DMS 273 (cell line): ENCODE measurements around the gene UPF3B.
"Not testable (repeated sequence)": the region's sequence is repeated elsewhere in the genome, so short reads cannot be mapped to it uniquely, and the experiment has no call there.

Experiments
- DNase-seq: peaks from one replicate; lab custom pipeline; 2025; ENCODE audit not compliant: unreplicated experiment; lab: John Stamatoyannopoulos, UW

UPF3B gene

DNA sequence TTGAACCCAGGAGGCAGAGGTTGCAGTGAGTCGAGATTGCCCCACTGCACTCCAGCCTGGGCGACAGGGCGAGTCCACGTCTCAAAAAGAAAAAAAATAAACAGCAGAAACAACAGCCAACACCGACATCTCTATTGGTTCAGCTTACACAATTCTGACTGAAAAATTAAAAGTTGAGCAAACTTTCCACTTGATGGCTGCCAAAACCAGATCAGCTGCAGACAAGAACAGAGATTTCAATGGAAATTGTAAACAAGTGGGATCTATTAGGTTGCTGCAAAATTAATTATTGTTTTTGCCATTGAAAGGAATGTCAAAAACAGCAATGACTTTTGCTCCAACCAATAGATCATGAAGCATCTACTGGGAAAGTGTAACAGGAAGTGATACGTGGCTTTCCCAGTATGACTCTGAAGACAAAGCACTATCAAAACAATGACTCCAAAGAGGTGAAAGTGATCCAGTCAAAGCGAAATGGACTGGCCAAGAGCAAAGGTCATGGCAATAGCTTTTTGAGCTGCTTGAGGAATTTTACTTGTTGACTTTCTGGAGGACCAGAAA, 26.3 kb downstream of the UPF3B start:
- no peak for DNase-seq

DNA sequence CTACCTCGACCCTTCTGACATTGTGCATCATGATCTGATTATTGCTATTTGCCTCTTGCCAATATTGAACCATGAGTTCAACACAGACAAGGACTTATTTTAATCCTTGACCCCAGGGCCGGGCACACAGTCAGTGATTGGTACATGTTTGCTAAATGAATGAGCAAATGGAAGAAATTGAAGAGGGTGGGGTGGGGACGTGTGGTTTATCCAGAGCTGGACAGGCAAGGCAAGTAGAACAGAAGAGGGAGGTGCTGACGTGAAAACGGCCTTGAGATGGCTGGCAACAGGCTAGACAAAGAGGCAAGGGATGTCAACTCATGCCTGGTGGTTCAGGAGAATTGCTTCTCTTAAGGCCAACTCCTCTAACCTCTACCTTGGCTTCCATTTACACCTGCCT, 28.5 kb downstream of the UPF3B start:
- DNase-seq, result not testable (repeated sequence)

DNA sequence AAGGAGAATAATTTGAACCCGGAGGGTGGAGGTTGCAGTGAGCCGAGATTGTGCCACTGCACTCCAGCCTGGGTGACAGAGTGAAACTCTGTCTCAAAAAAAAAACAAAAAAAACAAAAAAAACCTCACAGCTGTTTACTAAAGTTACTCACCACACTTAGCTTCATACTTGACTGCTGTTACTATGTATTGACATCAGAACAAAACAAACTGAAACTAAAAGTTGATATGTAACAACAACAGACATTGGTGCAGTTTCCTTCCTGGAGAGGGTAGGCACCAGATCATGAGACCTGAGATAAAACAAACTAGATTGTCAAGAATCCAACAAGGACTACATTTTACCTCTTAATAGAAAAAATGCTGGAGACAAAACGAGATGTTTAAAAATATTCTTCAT, 31.1 kb downstream of the UPF3B start:
- DNase-seq, result not testable (repeated sequence)

DNA sequence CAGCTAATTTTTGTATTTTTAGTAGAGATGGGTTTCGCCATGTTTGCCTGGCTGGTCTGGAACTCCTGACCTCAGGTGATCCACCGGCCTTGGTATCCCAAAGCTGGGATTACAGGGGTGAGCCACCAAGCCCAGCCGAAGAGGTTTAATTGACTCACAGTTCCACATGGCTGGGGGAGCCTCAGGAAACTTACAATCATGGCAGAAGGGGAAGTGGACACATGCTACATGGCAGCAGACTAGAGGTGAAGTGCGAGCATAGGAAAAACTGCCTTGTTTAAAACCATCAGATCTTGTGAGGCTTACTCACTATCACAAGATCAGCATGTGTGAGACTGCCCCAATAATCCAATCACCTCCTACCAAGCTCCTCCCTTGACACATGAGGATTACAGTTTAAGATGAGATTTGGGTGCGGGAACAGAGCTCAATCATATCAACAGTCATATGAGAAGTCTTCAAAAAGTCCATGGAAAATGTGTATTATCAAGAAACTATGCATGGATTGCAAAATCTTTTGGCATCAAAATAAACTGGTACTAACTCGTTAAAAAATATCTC, 35.6 kb downstream of the UPF3B start:
- DNase-seq, result no peak

DNA sequence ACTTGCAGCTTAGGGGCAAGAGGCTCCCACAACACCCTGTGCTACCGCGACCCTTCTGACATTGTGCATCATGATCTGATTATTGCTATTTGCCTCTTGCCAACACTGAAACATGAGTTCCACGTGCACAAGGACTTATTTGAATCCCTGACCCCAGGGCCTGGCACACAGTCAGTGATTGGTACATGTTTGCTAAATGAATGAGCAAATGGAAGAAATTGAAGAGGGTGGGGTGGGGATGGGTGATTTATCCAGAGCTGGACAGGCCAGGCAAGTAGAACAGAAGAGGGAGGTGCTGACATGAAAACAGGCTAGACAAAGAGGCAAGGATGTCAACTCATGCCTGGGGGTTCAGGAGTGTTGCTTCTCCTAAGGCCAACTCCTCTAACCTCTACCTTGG, 36.5 kb downstream of the UPF3B start:
- no peak for DNase-seq

DNA sequence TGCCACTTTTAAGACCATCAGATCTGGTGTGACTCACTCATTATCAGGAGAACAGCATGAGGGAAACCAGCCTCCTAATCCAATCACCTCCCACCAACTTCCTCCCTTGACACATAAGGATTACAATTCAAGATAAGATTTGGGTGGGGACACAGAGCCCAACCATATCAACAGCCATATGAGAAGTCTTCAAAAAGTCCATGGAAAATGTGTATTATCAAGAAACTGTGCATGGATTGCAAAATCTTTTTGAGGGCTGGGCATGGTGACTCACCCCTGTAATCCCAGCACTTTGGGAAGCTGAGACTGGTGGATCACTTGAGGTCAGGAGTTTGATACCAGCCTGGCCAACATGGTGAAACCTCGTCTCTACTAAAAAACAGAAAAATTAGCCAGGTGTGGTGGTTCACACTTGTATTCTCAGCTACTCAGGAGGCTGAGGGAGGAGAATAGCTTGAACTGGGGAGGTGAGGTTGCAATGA, 43.5 kb downstream of the UPF3B start:
- DNase-seq, result no peak

DNA sequence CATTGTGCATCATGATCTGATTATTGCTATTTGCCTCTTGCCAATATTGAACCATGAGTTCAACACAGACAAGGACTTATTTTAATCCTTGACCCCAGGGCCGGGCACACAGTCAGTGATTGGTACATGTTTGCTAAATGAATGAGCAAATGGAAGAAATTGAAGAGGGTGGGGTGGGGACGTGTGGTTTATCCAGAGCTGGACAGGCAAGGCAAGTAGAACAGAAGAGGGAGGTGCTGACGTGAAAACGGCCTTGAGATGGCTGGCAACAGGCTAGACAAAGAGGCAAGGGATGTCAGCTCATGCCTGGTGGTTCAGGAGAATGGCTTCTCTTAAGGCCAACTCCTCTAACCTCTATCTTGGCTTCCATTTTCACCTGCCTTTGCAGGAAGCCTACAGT, 44.3 kb downstream of the UPF3B start:
- DNase-seq, result not testable (repeated sequence)

DNA sequence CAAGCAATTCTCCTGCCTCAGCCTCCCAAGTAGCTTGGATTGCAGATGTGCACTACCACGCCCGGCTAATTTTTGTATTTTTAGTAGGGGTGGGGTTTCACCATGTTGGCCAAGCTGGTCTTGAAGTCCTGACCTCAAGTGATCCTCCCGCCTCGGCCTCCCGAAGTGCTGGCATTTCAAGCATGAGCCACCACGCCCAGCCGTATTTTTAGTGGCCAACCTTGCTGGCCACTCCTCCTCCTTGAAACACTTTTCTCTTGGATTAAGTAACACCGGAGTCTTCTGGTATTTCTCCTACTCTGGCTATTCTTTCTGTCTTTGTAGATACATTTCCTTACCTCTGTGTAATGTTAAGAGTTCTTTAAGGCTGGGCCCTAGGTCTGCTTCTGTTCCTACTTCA, 50.2 kb downstream of the UPF3B start:
- no peak for DNase-seq

DNA sequence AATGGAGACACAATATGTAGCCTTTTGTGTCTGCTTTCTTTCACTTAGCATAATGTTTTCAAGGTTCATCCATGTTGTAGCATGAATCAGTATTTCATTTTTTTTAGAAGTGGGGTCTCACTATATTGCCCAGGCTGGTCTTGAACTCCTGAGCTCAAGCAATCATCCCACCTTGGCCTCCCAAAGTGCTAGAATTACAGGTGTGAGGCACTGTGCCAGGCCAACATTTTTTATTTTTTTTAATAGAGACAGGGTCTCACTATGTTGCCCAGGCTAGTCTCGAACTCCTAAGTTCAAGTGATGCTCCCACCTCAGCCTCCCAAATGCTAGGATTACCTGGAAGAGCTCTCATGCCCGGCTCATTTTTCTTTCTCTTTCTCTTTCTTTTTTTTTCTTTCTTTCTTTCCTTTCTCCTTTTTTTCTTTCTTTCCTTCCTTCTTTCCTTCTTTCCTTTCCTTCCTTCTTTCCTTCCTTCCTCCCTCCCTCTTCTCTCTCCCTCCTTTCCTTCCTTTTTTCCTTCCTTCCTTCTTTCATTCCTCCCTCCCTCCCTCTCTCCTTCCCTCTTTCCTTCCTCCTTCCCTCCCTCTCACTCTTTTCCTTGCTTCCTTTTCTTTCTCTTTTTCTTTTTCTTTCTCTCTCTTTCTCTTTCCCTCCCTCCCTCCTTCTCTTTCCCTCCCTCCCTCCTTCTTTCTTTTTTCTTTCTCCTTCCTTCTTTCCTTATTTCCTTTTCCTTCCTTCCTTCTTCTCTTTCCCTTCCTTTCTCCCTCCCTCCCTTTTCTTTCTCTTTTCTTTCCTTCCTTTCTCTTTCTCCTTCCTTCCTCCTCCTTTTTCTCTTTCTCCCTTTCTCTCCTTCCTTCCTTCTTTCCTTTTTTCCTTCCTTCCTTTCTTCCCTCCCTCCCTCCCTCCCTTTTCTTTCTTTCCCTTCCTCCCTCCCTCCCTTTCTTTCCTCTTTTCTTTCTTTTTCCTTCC, 51.2 kb downstream of the UPF3B start:
- no peak for DNase-seq

DNA sequence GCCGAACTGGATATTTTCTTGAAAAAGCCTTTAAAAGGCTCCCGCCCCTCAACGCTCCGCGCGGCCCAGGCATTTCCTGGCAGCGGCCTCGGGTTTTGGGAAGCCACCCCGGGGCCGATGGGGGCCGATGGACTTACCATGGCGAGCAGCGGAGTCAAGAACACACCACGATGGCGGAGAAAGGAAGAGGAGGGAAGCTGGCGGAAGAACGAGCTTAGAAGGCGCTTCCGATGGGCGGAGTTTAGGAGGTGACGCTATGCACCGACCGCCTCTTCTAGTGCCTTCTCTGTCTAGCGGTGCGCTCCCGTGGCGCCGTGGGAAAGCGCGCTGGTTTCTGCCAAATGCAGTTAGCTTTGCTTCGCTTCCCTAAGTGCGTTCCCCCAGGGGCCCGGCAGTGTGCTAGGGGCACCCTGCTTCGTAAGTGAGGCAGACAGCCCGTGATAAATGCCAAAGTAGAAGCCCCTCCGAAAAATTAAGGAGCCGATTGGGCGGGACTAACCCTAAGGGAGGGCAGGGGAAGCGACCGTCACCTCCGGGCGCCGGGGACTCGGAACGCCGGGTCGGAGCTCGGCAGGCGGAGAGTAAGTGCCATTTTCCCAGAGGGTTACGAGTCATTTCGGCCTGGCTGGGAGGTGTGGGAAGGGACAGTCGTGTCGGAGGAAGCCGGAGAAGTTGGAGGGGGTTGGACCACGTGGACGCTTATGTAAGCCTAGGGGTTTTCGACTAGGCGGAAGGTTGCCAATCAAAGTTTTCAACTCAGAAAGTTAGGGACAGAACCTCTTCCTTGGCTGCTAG, 61.1 kb downstream of the UPF3B start, which contains the start of gene RPL39:
Gene RPL39 (minus strand): TSS at position 194 of the 795 bp plus-strand sequence. CDS start 54 bp downstream, at position 140.
- DNase-seq, result peak; percentile 96

DNA sequence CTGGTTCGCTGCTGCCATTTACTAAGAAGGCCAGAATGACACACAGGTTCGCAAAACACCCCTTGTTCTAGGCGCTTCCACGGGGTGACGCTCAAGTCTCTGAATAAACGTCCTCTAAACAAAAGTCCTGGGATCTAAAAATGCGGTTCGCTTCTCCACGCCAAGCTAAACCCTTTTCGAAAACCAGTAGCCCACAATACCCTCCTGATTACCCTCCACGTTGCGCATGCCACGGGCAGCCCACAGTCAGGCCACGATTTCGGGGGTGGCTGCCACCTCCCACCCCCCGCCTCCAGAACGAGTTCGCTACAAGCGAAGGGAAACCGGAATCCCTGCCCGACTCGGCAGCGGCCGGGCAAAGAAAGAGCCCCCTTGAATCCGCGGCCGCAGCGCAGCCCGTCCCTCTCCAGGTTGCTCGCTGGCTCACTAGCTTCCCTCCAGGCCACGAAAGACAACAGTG, 61.8 kb downstream of the UPF3B start:
- DNase-seq, result peak; percentile 54

DNA sequence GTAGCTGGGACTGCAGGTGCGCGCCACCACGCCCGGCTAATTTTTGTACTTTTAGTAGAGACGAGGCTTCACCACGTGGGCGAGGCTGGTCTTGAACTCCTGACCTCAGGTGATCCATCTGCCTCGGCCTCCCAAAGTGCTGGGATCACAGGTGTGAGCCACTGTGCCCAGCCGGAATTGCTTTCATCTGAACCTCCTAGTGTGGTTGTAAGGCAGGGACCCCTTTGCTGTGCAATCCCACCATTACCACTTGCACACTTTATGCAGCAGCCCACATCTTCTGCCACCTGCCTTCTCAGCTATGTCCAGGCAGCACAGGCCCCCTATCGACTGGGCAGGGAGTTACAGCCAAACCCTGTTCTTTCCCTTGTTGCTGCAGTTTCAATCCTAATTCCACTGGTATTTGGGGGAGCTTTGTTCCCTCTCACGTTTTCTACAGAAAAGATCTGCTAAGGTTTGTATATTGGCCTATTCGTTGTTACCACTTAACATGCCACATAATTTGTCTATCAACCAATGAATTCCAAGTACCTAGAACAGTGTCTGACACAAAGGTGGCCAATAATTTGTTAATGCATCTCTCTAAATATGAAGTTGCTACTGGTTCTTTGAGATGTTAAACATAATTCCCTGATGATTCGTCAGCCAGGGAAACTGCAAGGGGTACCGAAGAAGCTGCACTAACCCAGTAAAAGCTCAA, 67.9 kb downstream of the UPF3B start:
- DNase-seq, result peak; percentile 75
